IMR-90 (cell line): ENCODE data around the gene GJA4. TPM values are rescaled to one million over a fixed set of nuclear protein-coding genes. Genes with fewer than 3 reads are reported as not detected.

Experiments used
- ATAC-seq: fragments of 200-7000 bp; cut with Tn5 transposase; 2 replicates; pipeline ENCODE4 v1.9.1; 2020; ENCODE audit warnings: low read depth, mild to moderate bottlenecking, moderate library complexity
- BruUV-seq: library from RNA; stranded (reverse); fragments of 400-500 nt; replicated peaks from 2 replicates; lab custom pipeline; 2021; lab: Mats Ljungman, UMichigan
- CTCF ChIA-PET: fragments of 300-600 bp; formaldehyde crosslinking; extraction: SDS; loops from one replicate; lab custom pipeline; 2021; ENCODE audit warnings: antibody characterized with exemption; lab: Yijun Ruan, JAX
- POLR2A ChIA-PET: fragments of 300-600 bp; sonication (Branson Sonifier 250); formaldehyde crosslinking; loops from one replicate; lab custom pipeline; 2022; ENCODE audit warnings: antibody characterized with exemption; ENCODE audit not compliant: unreplicated experiment; lab: Charles Lee
- DNase-seq: peaks from one replicate; pipeline ENCODE4 v3.0.0; 2013
- H2AFZ ChIP-seq: replicated peaks from 2 replicates; pipeline ENCODE3; 2013; ENCODE audit warnings: low read length, mild to moderate bottlenecking; ENCODE audit not compliant: poor library complexity
- H2AK5ac ChIP-seq: 2 replicates; pipeline ENCODE4 v1.6.1; 2013; ENCODE audit warnings: low read depth, low read length, inconsistent platforms
- H2AK9ac ChIP-seq: replicated peaks from 2 replicates; pipeline ENCODE3; 2013; ENCODE audit warnings: mild to moderate bottlenecking, low read depth, low read length, moderate library complexity; ENCODE audit not compliant: poor library complexity
- H2BK120ac ChIP-seq: 2 replicates; pipeline ENCODE4 v1.6.1; 2013; ENCODE audit warnings: low read depth, low read length, inconsistent platforms
- H2BK15ac ChIP-seq: 3 replicates; pipeline ENCODE4 v1.6.1; 2013; ENCODE audit warnings: low read depth, low read length, inconsistent platforms
- H2BK20ac ChIP-seq: 2 replicates; pipeline ENCODE4 v1.6.1; 2013; ENCODE audit warnings: low read depth, mild to moderate bottlenecking, inconsistent platforms, low read length, moderate library complexity
- H2BK5ac ChIP-seq: 2 replicates; pipeline ENCODE4 v1.6.1; 2013; ENCODE audit warnings: mild to moderate bottlenecking, low read depth, low read length, inconsistent platforms; ENCODE audit not compliant: poor library complexity, severe bottlenecking
- H3K14ac ChIP-seq: replicated peaks from 2 replicates; pipeline ENCODE4 v1.6.1; 2013; ENCODE audit warnings: low read depth, low read length, inconsistent platforms
- H3K18ac ChIP-seq: 2 replicates; pipeline ENCODE4 v1.6.1; 2013; ENCODE audit warnings: low read depth, low read length, control low read depth
- H3K23ac ChIP-seq: 2 replicates; pipeline ENCODE4 v1.6.1; 2013; ENCODE audit warnings: low read depth, low read length, inconsistent platforms
- H3K27ac ChIP-seq: 2 replicates; pipeline ENCODE4 v1.5.1; 2013; ENCODE audit warnings: mild to moderate bottlenecking, control low read depth, low read length; ENCODE audit not compliant: insufficient read depth
- H3K27me3 ChIP-seq: 2 replicates; pipeline ENCODE4 v1.6.1; 2013; ENCODE audit warnings: low read length; ENCODE audit not compliant: control insufficient read depth, insufficient read depth
- H3K36me3 ChIP-seq: 2 replicates; pipeline ENCODE4 v1.6.1; 2013; ENCODE audit warnings: low read length, mixed read lengths; ENCODE audit not compliant: control insufficient read depth, insufficient read depth
- H3K4ac ChIP-seq: 2 replicates; pipeline ENCODE4 v1.6.1; 2013; ENCODE audit warnings: low read depth, low read length, inconsistent platforms
- H3K4me1 ChIP-seq: 2 replicates; pipeline ENCODE4 v1.6.1; 2013; ENCODE audit warnings: low read length, mixed read lengths; ENCODE audit not compliant: control insufficient read depth, insufficient read depth
- H3K4me2 ChIP-seq: 2 replicates; pipeline ENCODE4 v1.6.1; 2013; ENCODE audit warnings: low read depth, mild to moderate bottlenecking, control low read depth, low read length, moderate library complexity
- H3K4me3 ChIP-seq: 2 replicates; pipeline ENCODE4 v1.5.1; 2013; ENCODE audit warnings: low read depth, mild to moderate bottlenecking, control low read depth, low read length, moderate library complexity; ENCODE audit not compliant: insufficient read depth
- H3K56ac ChIP-seq: 2 replicates; pipeline ENCODE4 v1.6.1; 2013; ENCODE audit warnings: low read length, inconsistent platforms; ENCODE audit not compliant: insufficient read depth; ENCODE audit errors: extremely low read depth
- H3K79me1 ChIP-seq, 2 experiments: 2 replicates each; pipeline ENCODE4 v1.6.1; 2013; ENCODE audit warnings: low read length in 2 of 2, inconsistent platforms in 1 of 2, low read depth in 1 of 2
- H3K9ac ChIP-seq: 2 replicates; pipeline ENCODE4 v1.6.1; 2013; ENCODE audit warnings: low read depth, low read length, control low read depth
- H3K9me1 ChIP-seq: 2 replicates; pipeline ENCODE4 v1.6.1; 2013; ENCODE audit warnings: low read length, inconsistent platforms; ENCODE audit not compliant: insufficient read depth
- H3K9me3 ChIP-seq: 2 replicates; pipeline ENCODE4 v1.6.1; 2013; ENCODE audit warnings: low read length; ENCODE audit not compliant: control insufficient read depth, insufficient read depth
- H4K20me1 ChIP-seq: 2 replicates; pipeline ENCODE4 v1.6.1; 2013; ENCODE audit warnings: low read length, inconsistent platforms; ENCODE audit not compliant: insufficient read depth
- H4K5ac ChIP-seq: 2 replicates; pipeline ENCODE4 v1.6.1; 2013; ENCODE audit warnings: mild to moderate bottlenecking, low read depth, low read length, control low read depth
- H4K8ac ChIP-seq, 2 experiments: 2 replicates each; pipeline ENCODE4 v1.6.1; 2013; ENCODE audit warnings: low read depth in 2 of 2, low read length in 2 of 2, control low read depth in 1 of 2, inconsistent platforms in 1 of 2
- H4K91ac ChIP-seq: 2 replicates; pipeline ENCODE4 v1.6.1; 2013; ENCODE audit warnings: low read depth, low read length, inconsistent platforms; ENCODE audit not compliant: insufficient read depth
- BHLHE40 ChIP-seq: fragments of 150-350 bp; IDR thresholded peaks from 2 replicates; pipeline ENCODE4 v1.6.1; 2016; ENCODE audit warnings: mild to moderate bottlenecking, low read depth, low read length
- CEBPB ChIP-seq: IDR thresholded peaks from 2 replicates; pipeline ENCODE4 v1.6.1; 2012; ENCODE audit warnings: low read depth, low read length, improper control_type of control experiment
- FOS ChIP-seq: fragments of 150-350 bp; IDR thresholded peaks from 2 replicates; pipeline ENCODE4 v1.6.1; 2016; ENCODE audit warnings: low read depth, low read length
- MAFK ChIP-seq: IDR thresholded peaks from 2 replicates; pipeline ENCODE4 v1.6.1; 2012; ENCODE audit warnings: low read depth, low read length, improper control_type of control experiment
- NFE2L2 ChIP-seq: fragments of 150-350 bp; IDR thresholded peaks from 2 replicates; pipeline ENCODE4 v1.6.1; 2016; ENCODE audit warnings: low read depth, mild to moderate bottlenecking, low read length
- RAD21 ChIP-seq: IDR thresholded peaks from 2 replicates; pipeline ENCODE4 v1.6.1; 2012; ENCODE audit warnings: low read length, improper control_type of control experiment
- RFX5 ChIP-seq: IDR thresholded peaks from 2 replicates; pipeline ENCODE4 v1.8.0; 2012; ENCODE audit warnings: low read depth, mild to moderate bottlenecking, low read length, moderate library complexity
- SMC3 ChIP-seq: fragments of 150-350 bp; IDR thresholded peaks from 2 replicates; pipeline ENCODE4 v1.6.1; 2016; ENCODE audit warnings: low read depth, mild to moderate bottlenecking, antibody characterized with exemption, low read length, moderate library complexity
- WGBS, 2 experiments: methylation state at CpG; one replicate each; pipeline versions ENCODE4 v1.1.5 to v1.1.7; 2013; ENCODE audit warnings: missing lambda C conversion rate in 2 of 2; ENCODE audit not compliant: insufficient read length in 1 of 2; ENCODE audit errors: extremely low coverage in 2 of 2; 5-methylcytosine and 5-hydroxymethylcytosine counted together
- dilution Hi-C: fragments of 300-500 bp; cut with HindIII; formaldehyde crosslinking; loops from one replicate; pipeline ENCODE4 v1.14.3; 2018; ENCODE audit warnings: low sequenced_read_pairs; ENCODE audit not compliant: unreplicated experiment
- in situ Hi-C: fragments of 300-500 bp; cut with MboI; formaldehyde crosslinking; loops from 3 replicates; pipeline ENCODE4 v1.14.3; 2019; ENCODE audit warnings: low sequenced_read_pairs, inconsistent platforms, mixed read lengths
- intact Hi-C: fragments of 100-400 bp; cut with micrococcal nuclease; formaldehyde crosslinking; loops from 2 replicates; pipeline ENCODE4 v1.10.0; 2022
- polyA plus RNA-seq, 3 experiments: library from polyadenylated mRNA; depleted of rRNA; stranded (reverse); fragments of >200 nt; gene quantifications; 2 replicates each; pipeline ENCODE4 v1.2.3, GENCODE V29; 2012; ENCODE audit warnings: low replicate concordance in 1 of 3
- total RNA-seq: library from RNA; depleted of rRNA; stranded (reverse); fragments of >200 nt; gene quantifications from 2 replicates; pipeline ENCODE4 v1.2.3, GENCODE V29; 2012
- TF ChIP-seq, protein P1 (sequence below): conservative IDR thresholded peaks from 2 replicates; pipeline ENCODE4 v1.5.1; 2012; ENCODE audit warnings: mild to moderate bottlenecking, low read depth, low read length, improper control_type of control experiment
- TF ChIP-seq, protein P2 (sequence below): fragments of 150-350 bp; IDR thresholded peaks from 2 replicates; pipeline ENCODE4 v1.6.1; 2017; ENCODE audit warnings: mild to moderate bottlenecking, antibody characterized with exemption, low read length, low read depth

GJA4 gene
- total and polyA plus RNA-seq, 2 of the 4 experiments (the other 2 are of a cell fraction), result not detected

DNA sequence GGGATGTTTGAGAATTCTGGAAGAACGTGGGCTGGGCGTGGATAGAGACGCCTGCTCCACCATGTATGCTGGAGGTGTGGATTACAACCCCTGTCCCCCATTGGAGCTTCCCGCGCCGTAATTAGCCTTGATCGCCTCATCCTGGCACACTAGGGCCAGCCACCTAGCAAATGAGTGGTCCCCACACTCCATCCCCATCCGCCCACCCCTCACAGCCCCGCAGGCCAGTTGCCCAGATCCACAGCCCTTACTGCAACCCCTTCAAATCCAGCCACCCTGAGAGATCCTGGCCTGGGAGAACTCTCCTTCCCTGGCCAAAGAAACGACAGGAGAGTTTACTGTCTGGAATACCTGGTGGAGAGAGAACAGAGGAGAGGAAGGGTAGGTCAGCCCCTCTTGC is 375 bp upstream of the GJA4 start:
- no peak for ATAC-seq
- in situ Hi-C loops, result no loop called here

More for the DNA sequence above, 375 bp upstream of the GJA4 start:
- no peak overlapping the region for H3K23ac ChIP-seq
- 0 out of 2 replicates have a peak, but pooled peaks cover 4% of the 10 kb centered on the region for H3K9me1 ChIP-seq
- ChIA-PET POLR2A (no interaction called here), CTCF (no interaction called here)
- peaks cover 6% of the 10 kb centered on the region for H3K9me3 ChIP-seq
- no peak overlapping the region for H3K27ac ChIP-seq
- no peak overlapping the region for H2AK5ac ChIP-seq
- H3K4me3 ChIP-seq, result no peak overlapping the region
- no peaks in the 10 kb centered on the region for H3K36me3 ChIP-seq
- H2BK20ac ChIP-seq, result no peak overlapping the region
- H3K4me2 ChIP-seq, result no peak overlapping the region
- H4K8ac ChIP-seq, result no peak overlapping the region
- H3K27me3 ChIP-seq, result peaks cover 14% of the 10 kb centered on the region
- H3K79me1 ChIP-seq, result no peaks in the 10 kb centered on the region
- H2AFZ ChIP-seq, result no peak overlapping the region
- no peak overlapping the region for H2BK15ac ChIP-seq
- dilution Hi-C loops (no loop called here), intact Hi-C loops (no loop called here)
- H2AK9ac ChIP-seq, result no peak overlapping the region
- H4K20me1 ChIP-seq, result no peaks in the 10 kb centered on the region
- no peak overlapping the region for H3K14ac ChIP-seq
- H2BK5ac ChIP-seq, result no peak overlapping the region
- no peak overlapping the region for H2BK120ac ChIP-seq
- H3K18ac ChIP-seq, result no peak overlapping the region
- H3K4ac ChIP-seq, result no peak overlapping the region
- no TSS peak for BruUV-seq
- no peak overlapping the region for H3K9ac ChIP-seq
- no peak overlapping the region for H4K5ac ChIP-seq
- WGBS, 2 experiments, result no CpG with 5 or more reads among the region's 10 CpGs
- no peak overlapping the region for H3K56ac ChIP-seq
- no peak overlapping the region for H4K91ac ChIP-seq
- TF ChIP-seq BHLHE40 (no peak), RAD21 (no peak), RFX5 (no peak), NFE2L2 (no peak), FOS (no peak), MAFK (no peak), CEBPB (no peak), SMC3 (no peak)
- TF ChIP-seq, protein P1, sequence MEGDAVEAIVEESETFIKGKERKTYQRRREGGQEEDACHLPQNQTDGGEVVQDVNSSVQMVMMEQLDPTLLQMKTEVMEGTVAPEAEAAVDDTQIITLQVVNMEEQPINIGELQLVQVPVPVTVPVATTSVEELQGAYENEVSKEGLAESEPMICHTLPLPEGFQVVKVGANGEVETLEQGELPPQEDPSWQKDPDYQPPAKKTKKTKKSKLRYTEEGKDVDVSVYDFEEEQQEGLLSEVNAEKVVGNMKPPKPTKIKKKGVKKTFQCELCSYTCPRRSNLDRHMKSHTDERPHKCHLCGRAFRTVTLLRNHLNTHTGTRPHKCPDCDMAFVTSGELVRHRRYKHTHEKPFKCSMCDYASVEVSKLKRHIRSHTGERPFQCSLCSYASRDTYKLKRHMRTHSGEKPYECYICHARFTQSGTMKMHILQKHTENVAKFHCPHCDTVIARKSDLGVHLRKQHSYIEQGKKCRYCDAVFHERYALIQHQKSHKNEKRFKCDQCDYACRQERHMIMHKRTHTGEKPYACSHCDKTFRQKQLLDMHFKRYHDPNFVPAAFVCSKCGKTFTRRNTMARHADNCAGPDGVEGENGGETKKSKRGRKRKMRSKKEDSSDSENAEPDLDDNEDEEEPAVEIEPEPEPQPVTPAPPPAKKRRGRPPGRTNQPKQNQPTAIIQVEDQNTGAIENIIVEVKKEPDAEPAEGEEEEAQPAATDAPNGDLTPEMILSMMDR, result no peak
- TF ChIP-seq, protein P2, sequence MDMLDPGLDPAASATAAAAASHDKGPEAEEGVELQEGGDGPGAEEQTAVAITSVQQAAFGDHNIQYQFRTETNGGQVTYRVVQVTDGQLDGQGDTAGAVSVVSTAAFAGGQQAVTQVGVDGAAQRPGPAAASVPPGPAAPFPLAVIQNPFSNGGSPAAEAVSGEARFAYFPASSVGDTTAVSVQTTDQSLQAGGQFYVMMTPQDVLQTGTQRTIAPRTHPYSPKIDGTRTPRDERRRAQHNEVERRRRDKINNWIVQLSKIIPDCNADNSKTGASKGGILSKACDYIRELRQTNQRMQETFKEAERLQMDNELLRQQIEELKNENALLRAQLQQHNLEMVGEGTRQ, result no peak
- no peak for DNase-seq
- peaks cover 2% of the 10 kb centered on the region; the same call in 1 of the 2 replicates for H3K4me1 ChIP-seq
